Measurements from ENCODE around the gene TUBB2B.
A peak's percentile ranks its signal among the peaks of the same experiment; 100 is the strongest.
"Not testable (repeated sequence)": the region's sequence is repeated elsewhere in the genome, so short reads cannot be mapped to it uniquely, and the experiment has no call there.

Gene TUBB2B

DNA sequence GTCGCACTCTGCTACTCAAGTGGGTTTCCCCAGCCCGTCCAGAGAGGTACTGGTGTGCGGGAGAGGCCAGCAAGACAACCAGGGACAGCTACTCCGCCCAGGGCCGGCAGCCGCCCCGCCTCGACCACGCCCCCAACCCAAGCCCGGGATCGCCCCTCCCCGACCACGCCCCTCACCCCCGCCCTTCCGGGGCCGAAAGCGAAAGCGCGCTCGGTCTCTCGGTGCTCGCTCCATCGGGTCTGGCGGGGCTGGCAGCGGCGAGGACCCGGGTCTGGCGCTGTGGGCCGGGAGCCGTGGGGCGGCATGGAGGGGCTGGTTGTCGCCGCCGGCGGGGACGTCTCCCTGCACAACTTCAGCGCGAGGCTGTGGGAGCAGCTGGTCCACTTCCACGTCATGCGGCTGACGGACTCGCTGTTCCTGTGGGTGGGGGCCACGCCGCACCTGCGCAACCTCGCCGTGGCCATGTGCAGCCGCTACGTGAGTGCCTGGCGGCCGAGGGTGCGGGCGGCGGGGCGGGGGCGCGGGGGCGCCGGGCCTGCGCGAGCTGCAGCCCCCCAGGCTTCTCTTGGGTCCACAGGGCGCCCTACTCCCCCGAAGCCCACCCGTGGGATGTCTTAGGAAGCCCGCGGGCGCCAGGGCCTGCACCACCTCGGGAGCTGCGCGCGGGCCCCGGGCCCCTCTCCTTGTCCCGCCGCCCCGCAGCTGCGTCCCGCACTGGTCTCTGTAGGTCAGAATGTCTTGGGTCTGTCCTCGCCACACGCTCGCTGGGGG, 31.5 kb upstream of the TUBB2B start, which contains the start of gene PSMG4:
PSMG4 (plus strand) TSS at position 228 of the 771 bp plus-strand sequence; CDS start at position 304, 76 bp downstream.
- peak; percentile 91 to 92 for DNase-seq (ENCODE audit: low read depth in 1 of 2, low spot score in 1 of 2)

DNA sequence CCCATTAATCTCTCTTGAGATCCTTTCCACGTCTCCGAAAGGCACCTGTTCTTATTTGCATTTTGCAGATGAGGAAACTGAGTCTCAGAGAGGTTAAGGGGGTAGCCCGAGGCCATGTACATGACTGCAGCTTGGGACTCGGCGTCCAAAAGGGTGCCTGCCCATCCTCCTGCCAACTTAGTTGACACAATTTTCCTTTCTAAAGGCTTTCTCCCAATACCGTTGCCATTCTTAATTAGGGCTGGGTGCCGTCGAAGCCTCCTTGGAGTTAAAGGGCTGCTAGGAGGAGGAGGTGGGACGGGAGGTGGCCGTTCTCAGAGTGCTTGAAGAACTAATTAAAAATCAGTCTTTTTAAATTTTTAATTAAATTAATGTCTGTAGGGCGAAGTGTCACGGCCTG, 30.7 kb upstream of the TUBB2B start:
- DNase-seq (ENCODE audit: low read depth in 1 of 2, low spot score in 1 of 2), result no peak

DNA sequence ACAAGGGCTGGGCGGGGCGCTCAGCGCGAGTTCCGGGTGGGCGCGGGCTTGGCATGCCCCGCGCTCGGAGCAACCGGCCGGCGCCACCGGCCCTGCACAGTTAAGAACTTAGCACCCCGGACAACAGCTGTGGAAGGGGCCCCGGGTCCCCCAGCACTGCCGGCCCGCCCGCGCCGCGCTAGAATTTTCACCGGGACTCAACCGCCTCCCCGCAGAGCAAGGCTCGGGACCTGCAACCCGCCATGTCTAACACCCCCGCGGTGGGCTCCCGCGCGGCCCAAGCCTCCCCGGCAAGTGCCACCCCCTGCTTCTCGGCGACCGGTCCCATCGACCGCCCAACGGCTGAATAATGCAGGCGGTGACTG, 26.1 kb upstream of the TUBB2B start:
- DNase-seq (ENCODE audit: low read depth in 1 of 2, low spot score in 1 of 2), result no peak

DNA sequence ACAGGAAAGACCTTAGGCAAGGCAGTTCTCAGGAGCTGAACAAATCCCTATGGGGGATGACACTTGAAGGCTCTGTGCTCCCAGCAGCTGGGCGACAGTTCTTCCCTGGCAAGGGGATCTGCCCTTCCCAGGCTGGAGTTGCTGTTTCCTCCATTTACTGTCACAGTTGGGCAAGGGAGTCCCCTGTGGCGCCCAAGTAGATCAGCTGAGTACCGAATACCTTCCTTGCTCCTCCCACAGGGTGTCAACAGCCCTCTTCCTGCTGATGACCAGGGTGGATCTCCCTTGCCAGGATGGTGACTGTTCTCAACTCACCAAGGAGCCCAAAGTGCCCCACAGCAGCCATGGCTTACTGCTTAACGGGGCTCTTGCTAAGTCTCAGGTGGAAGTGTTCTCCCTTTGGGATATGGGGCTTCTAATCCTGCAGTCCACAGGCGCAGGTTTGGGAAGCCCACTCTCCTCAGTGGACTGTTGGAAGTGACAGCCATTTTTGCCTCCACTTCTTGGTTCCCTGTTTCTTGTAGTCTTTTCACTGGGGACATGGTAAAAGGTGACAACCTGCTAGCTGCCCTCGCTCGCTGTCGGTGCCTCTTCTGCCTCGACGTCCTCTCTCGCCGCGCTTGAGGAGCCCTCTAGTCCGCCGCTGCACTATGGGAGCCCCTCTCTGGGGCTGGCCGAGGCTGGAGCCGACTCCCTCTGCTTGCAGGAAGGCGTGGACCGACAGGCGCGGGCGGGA, 25.6 kb upstream of the TUBB2B start:
- no peak for DNase-seq (ENCODE audit: low read depth in 1 of 2, low spot score in 1 of 2)

DNA sequence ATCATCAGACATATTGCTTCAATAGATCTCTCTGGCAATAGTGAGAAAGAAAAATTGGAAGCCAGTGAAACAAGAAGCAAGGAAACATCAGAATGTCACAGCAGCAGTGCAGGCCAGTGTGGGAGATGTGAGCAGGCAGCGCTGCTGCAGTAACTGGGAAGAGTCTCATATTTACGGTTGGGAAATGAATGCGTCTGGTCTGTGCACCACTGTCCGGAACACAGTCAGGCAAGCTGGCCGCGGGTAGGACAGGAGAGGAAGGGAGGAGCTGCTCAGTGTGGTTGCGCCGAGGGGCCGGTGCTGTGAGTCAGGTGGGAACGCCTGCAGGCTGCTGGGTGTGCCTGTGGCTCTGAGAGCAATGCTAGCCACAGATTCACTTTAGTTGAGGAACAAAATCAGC, 24.9 kb upstream of the TUBB2B start:
- no peak for DNase-seq (ENCODE audit: low read depth in 1 of 2, low spot score in 1 of 2)

DNA sequence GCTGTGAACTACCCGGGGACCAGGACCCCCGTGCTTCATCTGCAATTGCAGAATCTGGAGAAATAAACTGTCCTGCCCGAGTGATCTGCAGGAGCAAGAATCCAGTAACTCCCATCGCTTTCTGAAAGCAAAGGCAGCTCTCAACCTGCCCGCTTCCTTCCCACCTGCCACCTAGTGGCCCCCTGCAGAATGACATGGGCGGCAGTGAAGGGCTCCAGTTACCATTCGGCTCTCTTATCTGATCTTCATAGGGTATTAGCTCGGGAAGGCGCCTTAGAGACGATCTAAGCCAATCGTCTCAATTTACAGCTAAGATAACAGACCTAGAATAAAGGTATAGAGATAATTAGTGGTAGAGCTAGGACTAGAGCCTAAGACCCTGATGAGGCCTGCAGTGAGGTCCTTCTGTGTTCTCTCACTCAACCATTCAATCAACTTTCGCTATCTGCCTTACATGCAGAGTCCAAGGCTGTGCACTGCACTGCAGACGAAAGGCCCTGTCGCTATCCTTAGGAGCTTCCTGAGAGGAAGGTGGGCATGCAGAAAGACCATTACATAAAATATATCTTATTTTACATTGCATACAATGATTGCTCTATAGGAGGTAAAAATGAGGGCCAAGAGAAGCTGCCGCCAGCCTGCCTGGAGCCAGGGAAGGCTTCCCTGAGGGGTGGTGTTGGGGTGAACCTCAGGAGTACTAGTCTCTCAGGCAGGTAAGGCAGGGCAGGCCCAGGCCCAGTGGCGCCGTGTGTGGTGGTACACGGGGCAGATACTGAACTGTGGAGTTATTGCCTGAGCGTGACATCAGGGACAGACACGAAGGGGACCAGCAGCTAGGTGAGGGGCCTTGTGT, 24.2 kb upstream of the TUBB2B start:
- DNase-seq (ENCODE audit: low read depth in 1 of 2, low spot score in 1 of 2), result peak; percentile 62 to 74

DNA sequence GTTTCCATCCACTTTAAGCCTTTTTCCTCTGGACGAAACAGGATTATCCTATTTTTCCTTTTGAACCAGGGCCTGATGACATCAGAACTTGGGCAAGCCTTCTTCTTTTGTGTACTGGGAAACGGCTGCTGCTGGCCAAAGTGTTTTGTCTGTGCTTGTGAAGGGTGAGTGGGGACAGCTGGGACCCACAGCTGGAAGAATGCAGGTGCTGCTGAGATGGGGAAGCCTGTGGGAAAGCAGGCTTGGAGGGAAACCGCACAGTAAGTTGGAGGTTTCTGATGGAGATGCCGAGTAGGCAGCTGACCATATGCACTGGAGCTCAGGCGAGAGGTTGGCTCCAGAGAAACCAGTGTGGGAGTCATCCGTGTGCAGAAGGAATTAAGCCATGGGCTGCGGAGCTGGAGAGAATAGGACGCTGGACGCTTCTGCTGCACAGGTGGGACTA, 22.8 kb upstream of the TUBB2B start:
- DNase-seq (ENCODE audit: low read depth in 1 of 2, low spot score in 1 of 2), result no peak

DNA sequence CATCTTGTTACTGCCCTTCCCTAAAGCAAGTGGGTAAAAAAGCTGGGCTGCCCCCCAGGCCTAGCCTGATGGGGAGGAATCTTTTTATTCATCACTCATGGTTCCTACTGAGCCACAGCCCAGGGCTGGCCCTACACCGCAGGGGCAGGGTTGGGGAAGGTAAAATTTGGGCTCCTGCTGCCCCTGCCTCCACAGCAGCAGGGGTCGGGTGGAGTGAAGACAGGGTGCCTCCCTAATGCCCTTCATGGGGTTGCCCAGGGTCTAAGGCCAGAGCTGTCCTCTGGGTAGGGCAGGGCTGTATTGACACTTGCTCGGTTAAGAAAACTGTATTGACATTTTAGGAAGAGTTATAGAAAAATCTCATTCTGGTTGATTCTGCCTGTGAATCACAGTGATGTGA, 22.4 kb upstream of the TUBB2B start:
- no peak for DNase-seq (ENCODE audit: low read depth in 1 of 2, low spot score in 1 of 2)

DNA sequence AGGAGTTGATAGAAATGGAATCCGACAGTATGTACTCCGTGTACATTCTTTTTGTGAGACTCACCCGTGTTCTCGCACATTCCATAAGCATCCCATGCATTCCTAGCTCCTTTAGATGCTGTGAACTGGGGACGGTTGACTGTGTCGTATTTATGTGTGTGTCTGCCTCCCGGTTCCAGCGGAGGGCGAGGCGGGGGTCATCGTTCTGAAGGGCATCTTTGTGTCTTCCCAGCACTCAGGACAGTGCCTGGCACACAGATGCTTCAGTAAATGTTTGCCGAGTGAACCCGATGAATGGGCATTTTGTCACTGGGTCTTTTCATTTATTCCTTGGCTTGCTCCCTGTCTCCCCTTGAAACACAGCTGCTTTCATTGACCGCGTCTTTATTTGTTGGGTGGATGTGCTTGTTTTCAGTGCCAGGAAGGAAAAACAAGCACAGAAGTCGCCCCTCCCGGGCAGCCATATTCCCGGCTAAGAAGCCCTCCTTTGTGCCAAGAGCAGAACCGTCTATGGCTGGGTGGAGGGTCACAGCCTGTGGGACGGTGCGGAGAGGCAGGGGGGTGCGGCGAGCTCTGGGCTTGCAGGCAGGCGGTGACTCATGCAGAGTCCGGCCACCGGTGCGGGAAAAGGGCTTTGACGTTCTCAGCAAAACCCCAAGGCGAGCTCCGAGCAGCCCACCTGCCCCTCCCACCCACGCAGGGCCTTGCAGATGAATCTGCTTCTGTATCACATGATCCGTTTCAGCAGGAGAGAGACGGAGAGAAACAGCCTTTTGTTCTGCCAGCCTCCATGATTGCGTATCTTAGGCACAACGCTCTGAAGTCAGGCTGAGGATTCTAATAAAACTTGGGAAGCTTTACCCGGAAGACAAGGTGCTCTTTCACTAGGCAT, 20.0 kb upstream of the TUBB2B start:
- DNase-seq (ENCODE audit: low read depth in 1 of 2, low spot score in 1 of 2), result no peak

DNA sequence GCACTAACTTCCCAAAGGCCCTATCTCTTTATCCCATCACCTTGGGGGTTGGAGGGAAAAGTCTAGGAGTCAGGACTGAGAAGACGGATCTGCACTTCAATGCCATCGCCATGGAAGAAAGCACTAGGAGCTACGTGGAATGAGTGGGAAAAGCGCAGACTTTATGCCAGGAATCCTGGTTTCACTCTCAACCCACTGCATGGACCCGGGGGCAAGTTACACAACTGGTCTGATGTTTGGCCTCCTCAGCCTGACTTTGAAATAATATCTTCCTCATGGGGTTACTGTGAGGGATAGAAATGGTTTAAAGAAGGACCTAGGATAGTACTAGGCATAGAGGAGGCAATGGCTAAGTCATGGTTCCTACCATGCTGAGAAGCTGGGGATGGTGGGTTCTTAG, 17.8 kb upstream of the TUBB2B start:
- no peak for DNase-seq (ENCODE audit: low read depth in 1 of 2, low spot score in 1 of 2)

DNA sequence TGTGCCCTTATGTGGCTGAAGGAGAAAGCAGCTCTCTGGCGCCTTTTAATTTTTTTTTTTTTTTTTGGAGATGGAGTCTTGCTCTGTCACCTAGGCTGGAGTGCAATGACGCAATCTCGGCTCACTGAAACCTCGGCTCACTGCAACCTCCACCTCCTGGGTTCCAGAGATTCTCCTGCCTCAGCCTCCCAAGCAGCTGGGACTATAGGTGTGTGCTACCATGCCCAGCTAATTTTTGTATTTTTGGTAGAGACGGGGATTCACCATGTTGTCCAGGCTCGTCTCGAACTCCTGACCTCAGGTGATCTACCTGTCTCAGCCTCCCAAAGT, 17.3 kb upstream of the TUBB2B start:
- DNase-seq (ENCODE audit: low read depth in 1 of 2, low spot score in 1 of 2), result not testable (repeated sequence)

DNA sequence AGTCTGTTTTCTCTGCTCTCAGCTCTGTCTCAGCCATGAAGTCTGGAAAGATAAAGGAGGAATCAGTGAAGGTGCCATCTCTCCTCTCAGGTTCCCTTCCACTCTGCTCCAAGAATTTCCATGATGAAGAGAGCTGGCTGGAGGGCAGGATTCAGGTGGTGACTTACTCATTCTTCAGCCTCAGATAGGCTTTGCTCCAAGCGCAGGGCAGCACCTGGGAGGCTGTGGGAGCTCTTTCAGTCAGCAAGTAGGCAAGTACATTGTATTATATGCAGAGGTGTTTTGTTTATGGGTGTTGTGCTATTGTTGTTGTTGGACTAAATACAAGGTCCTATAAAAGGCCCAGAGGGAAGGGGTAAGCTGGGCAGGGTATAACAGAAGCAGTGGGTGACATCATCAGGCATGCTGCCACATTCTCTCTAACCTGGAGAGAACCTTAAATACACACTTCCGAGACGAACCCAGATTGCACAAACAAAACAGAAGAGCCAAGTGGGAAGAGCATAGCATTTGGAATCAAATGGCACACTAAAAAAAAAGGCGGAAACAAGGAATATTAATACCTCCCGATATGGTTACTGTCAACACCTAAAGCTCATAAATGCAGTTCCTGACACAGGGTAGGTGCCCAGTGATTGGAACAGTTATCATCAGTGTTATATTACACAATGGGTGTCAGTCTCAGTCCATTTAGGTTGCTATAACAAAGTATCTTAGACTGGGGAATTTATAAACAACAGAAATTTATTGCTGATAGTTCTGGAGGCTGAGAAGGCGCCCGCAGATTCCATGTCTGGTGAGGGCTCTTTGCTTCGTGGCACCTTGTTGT, 16.8 kb upstream of the TUBB2B start:
- DNase-seq (ENCODE audit: low read depth in 1 of 2, low spot score in 1 of 2), result no peak

DNA sequence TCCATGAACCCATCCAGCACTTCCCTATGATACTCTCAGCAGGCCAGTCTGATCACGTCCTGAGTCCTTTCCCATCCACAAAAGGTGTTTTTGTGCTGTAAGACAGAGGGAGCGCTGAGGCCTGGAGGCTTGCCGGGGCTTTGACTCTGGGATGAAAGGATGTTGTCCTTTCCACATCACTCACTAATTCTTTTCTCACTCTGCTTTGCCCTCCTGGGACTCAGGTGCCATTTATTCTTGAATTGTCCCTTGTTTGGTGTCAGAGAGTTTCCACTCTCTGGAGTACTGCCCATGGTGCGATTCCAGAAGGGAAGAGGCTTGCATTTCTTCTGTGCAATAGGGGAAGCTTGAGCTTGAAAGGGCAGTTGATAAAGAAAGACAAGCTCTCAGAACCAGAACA, 15.3 kb upstream of the TUBB2B start:
- no peak for DNase-seq (ENCODE audit: low read depth in 1 of 2, low spot score in 1 of 2)

DNA sequence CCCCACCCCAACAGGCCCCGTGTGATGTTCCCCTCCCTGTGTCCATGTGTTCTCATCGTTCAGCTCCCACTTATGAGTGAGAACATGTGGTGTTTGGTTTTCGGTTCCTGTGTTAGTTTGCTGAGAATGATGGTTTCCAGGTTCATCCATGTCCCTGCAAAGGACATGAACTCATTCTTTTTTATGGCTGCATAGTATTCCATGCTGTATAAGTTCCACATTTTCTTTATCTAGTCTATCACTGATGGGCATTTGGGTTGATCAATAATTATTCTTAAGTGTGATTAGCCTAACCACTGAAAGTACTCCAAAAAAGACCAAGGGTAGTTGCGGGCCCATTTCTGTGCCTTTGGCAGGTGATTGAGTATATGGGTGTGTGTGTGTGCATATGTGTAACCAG, 14.3 kb upstream of the TUBB2B start:
- not testable (repeated sequence) for DNase-seq (ENCODE audit: low read depth in 1 of 2, low spot score in 1 of 2)

DNA sequence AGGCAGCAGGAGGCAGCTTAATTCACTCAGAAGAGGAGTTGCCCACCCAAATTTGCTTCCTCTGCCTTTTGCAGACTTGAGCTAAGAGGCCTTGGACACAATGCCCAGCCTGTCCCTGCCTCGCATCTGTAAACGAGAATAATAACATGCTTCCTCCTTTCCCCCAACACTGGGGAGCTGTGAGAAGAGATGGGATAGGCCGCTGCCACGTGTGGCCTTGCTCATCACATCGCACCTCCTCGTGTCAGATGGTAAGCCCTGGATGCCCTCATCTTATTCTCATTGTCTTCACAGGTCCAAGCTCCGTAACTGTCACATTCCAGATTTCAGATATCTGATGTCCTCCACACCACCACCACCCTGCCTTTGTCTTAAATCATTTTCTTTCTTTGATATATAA, 13.1 kb upstream of the TUBB2B start:
- DNase-seq (ENCODE audit: low read depth in 1 of 2, low spot score in 1 of 2), result no peak

DNA sequence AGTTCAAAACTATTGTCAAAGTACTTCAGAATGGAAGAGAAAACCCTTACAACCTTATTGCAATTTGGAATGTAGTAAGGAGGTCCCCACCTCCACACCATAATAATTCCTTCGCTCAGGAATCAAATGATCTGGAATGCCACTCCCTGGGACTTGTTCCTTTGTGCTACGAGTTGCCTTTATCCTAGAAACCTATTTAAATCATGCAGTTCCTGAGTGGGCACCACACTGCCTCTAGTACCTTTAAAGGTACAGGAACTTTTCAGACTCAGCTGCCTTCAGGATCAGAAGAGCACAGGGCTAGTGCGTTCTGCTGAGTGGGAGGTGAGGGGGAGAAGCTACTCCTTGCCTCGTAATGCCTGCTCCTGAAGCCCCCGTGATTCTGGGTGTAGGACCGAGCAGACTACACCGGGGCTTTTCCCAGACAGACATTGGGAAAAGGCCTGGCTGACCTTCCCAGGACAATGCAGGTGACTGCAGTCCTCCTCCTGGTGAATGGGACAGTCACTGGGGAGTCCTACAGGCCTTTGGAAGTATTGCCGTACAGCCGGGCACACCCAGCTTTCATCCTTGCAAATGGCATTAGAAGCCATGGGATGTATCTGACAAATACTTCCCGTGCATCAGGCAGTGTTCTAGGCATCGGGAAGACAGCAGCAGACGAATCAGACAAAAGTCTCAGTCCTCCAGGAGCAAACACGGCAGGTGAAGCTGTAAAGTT, 11.8 kb upstream of the TUBB2B start:
- DNase-seq (ENCODE audit: low read depth in 1 of 2, low spot score in 1 of 2), result no peak

DNA sequence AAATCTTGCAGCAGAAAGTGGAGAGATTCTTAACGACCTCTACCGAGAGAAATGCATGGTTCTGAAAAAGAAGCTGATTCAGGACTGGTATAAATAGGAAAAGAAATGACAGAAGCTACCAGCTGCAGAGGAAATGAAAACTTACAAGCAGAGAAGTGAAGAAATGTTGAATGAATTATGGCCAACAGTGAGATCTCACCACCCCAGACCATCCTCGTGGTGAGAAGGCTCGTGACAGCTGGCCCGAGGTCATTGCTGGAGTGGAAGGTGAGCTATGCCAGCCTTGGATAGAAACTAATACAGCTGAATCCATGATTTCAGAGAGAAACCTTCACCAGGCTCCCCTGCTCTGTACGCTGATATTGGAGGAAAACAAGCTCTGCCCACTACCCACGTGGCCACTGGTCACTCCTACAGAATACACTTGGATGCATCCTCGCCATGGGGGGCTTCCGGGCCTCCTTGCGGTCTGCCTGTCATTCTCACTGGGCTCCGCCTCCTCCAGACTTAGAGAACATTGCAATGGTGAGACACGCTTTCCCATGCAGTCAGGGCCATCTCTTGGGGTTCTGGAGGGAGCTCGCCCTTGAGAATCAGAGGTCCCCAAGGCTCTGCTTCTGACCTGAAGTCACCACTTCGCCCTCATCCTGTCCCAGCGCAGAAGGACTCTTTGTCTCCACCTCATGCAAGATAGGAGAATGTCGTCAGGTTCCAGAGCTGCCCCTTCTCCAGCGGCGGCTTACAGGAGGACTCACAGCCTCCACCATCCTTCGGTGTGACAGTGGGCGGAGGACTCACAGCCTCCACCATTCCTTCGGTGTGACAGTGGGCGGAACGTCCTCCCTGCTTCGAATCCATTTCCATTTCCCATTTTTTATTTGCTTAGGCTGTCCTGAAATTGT, 10.6 kb upstream of the TUBB2B start:
- no peak for DNase-seq (ENCODE audit: low read depth in 1 of 2, low spot score in 1 of 2)

DNA sequence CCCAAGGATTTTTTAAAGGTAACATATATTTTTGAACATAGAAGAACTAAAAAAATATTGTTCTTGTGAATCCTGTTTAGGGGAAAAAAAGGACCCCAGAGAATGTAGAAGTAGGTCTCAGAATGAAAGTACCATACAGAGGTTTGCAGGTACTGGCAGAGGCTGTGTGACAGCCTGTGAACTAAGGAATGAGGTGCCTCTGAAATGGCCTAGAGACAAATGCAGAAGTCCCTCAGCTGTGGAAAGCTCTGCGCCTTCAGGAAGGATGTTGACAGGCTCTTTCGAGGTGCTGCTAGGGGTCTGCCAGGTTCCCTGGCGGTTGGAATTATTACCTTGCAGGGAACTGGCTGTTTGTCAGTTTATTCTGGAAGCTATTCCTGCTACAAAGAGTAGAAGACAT, 8.6 kb upstream of the TUBB2B start:
- DNase-seq (ENCODE audit: low read depth in 1 of 2, low spot score in 1 of 2), result no peak
